Cardiac muscle cell (in vitro differentiated cells and primary cell): Measurements from ENCODE around the gene ELOVL5. TPM values are rescaled to one million over a fixed set of nuclear protein-coding genes. Genes with fewer than 3 reads are reported as not detected.
A peak's percentile ranks its signal among the peaks of the same experiment; 100 is the strongest.

Experiments used
- DNase-seq, 2 donors: peaks; one replicate each; pipeline versions ENCODE4 v3.0.0 to v3.0.0-alpha.2; 2010 to 2017; ENCODE audit warnings: low read depth in 1 of 2, low spot score in 1 of 2
- H3K27ac ChIP-seq: fragments of 200-600 bp; sonication (generic); 2 replicates; pipeline ENCODE4 v1.5.1; 2016
- H3K27me3 ChIP-seq: fragments of 200-600 bp; sonication (generic); 2 replicates; pipeline ENCODE4 v1.6.0; 2016; ENCODE audit warnings: control low read depth
- H3K36me3 ChIP-seq: fragments of 200-600 bp; sonication (generic); 2 replicates; pipeline ENCODE4 v1.5.1; 2016; ENCODE audit warnings: control low read depth
- H3K4me1 ChIP-seq: fragments of 200-600 bp; sonication (generic); 2 replicates; pipeline ENCODE4 v1.8.1; 2017; ENCODE audit warnings: low read depth, mild to moderate bottlenecking, mixed run types
- H3K4me3 ChIP-seq: fragments of 200-600 bp; sonication (generic); 2 replicates; pipeline ENCODE4 v1.5.1; 2016; ENCODE audit warnings: mild to moderate bottlenecking
- H3K9me3 ChIP-seq: fragments of 200-600 bp; sonication (generic); 2 replicates; pipeline ENCODE4 v1.5.1; 2017; ENCODE audit warnings: low read depth, mild to moderate bottlenecking, control low read depth
- polyA plus RNA-seq: library from polyadenylated mRNA; unstranded; fragments of >200 nt; fragmentation: Nextera tagmentation; extraction: Ambion mirVana; gene quantifications from 2 replicates; pipeline ENCODE4 v1.2.1, GENCODE V29; 2016
- total RNA-seq: library from RNA; depleted of rRNA; stranded (reverse); fragments of >200 nt; gene quantifications from 2 replicates; pipeline ENCODE4 v1.2.3, GENCODE V29; 2016
- TF ChIP-seq, protein P1 (sequence below): IDR thresholded peaks from 2 replicates; pipeline ENCODE4 v1.5.1; 2012; ENCODE audit warnings: low read depth, mild to moderate bottlenecking, low read length

Gene ELOVL5
- total and polyA plus RNA-seq, 2 experiments from 2014 or later, result 39.4 to 54.1 TPM

DNA sequence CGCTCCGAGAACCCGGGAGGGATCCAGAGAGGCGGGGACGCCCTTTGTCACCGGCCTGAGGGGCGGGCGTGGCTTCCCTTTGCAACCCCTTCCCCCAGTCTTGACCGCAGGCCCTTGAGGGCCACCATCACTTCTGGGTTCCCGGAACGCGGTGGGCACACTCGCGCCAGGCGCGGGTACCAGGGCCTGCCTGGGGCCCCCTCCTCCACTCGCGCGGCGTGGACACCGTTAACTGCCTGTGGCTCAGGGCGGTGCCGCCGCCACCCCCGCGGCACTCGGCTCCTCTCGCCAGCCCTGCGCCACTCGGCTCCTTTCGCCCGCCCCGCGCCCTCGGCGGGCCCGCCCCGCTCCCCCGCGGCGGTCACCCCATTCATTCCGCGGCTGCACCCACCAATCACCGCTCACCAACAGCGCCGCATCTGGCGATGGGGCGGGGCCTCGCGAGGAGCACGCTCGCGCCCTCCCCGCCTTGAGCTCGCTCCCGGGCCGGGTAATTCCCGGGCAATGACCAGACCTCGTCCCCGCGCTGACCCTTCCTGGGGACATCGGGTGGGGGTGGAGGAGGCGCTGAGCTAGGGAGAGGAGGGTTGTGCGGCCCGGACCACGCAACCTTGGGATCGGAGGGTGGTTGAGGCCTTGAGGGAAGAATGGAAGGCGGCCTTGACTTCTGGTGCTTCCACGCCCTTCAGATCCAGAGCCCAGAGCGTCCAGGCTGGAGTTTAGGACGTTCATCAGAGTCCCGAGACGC is 10.5 kb upstream of the ELOVL5 start:
- Histone ChIP-seq H3K4me3 (peak overlapping the region; percentile 32), H3K27me3 (no peaks in the 10 kb centered on the region), H3K4me1 (peaks cover 18% of the 10 kb centered on the region), H3K27ac (peak overlapping the region; percentile 82), H3K9me3 (no peaks in the 10 kb centered on the region), H3K36me3 (no peaks in the 10 kb centered on the region)
- DNase-seq, result peak; percentile 96 to 99
- TF ChIP-seq, protein P1, sequence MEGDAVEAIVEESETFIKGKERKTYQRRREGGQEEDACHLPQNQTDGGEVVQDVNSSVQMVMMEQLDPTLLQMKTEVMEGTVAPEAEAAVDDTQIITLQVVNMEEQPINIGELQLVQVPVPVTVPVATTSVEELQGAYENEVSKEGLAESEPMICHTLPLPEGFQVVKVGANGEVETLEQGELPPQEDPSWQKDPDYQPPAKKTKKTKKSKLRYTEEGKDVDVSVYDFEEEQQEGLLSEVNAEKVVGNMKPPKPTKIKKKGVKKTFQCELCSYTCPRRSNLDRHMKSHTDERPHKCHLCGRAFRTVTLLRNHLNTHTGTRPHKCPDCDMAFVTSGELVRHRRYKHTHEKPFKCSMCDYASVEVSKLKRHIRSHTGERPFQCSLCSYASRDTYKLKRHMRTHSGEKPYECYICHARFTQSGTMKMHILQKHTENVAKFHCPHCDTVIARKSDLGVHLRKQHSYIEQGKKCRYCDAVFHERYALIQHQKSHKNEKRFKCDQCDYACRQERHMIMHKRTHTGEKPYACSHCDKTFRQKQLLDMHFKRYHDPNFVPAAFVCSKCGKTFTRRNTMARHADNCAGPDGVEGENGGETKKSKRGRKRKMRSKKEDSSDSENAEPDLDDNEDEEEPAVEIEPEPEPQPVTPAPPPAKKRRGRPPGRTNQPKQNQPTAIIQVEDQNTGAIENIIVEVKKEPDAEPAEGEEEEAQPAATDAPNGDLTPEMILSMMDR, result no peak

DNA sequence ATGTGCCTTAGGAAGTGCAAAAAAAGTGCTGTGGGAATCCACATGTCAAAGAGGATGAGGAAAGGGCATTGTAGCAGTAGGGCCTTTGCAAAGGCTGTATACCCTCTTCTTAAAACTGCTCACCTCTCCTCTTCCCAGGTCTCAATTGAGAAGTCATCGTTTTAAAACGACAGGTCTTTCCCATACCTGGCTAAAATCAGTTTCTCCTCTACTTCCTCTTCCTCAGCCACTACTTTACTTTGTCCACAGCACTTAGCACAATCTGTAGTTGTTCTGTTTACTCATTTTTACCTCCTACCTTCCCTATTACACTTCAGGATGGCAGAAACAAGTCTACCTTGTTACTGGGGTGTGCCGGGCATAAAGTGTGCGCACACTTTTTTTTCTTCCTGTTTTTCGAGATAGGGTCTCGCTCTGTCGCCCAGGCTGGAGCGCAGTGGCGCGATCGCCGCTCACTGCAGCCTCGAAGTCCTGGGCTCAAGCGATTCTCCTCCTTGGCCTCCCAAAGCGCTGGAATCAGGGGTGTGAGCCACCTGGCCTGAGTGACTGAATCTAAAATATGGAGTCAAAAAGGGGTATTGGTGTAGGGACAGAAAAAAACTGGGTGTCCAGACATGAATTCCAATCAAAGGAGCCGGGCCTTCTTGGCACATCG is 9.8 kb upstream of the ELOVL5 start:
- peak overlapping the region; percentile 82 for H3K27ac ChIP-seq
- H3K4me1 ChIP-seq, result peaks cover 18% of the 10 kb centered on the region
- peak overlapping the region; percentile 32 for H3K4me3 ChIP-seq
- peak in 1 of 2 donors; percentile 12 for DNase-seq
- no peaks in the 10 kb centered on the region for H3K9me3 ChIP-seq
- H3K36me3 ChIP-seq, result no peaks in the 10 kb centered on the region
- H3K27me3 ChIP-seq, result no peaks in the 10 kb centered on the region
- TF ChIP-seq, protein P1, result no peak

DNA sequence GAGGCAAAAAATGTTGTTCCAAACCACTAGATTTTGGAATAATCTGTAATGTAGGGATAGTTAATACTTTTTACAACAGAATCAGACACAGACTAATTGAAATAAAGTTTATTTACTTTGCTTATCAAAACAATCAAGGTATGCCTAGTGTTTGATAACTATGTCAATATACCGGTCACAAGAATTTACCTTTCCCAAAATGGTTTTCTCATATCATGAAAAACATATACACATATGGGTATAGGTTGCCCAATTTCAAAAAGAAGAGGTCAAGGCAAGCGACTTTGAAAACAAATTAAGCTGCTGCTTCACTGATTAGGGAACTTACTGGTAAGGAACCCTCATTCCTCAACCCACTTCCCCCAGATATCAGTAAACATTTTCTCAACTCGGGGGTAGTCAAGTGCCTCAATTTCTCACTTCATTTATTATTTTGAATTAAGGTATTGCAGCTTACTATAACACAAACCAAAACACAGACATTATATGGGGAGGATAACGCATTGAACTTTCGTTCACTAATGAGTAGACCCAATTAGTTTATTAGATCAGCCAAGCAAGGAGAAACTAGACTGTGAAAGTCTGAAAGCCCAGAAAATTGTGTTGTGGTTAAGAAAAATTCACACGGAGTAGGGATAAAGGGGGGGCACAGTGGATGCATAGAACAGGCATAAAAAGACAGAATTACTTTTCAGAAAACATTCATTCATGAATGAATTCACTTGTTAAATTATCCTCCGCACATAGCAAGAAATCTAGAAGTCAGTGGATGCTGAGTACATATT is 9.0 kb upstream of the ELOVL5 start:
- DNase-seq, result no peak
- TF ChIP-seq, protein P1, result no peak
- no peaks in the 10 kb centered on the region for H3K9me3 ChIP-seq
- no peaks in the 10 kb centered on the region for H3K27me3 ChIP-seq
- no peak overlapping the region for H3K27ac ChIP-seq
- H3K4me3 ChIP-seq, result no peak overlapping the region
- H3K4me1 ChIP-seq, result peaks cover 18% of the 10 kb centered on the region
- no peaks in the 10 kb centered on the region for H3K36me3 ChIP-seq

DNA sequence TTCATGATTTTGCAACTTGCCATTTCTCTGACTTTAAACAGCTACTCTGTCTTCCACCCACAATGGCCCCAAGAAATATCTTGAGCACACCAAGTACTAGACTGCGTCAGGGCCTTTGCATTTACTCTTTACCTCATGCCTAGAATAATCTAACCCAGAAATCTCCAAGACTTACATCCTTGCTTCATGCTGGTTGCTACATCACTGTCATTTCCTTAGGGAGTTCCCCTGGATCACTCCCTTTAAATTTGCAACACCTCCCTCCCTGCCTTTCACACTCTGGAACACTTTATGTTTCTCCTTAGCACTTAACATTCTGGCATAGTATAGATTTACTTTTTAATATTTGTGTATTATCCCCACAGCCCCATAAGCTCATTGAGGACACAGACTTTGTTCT is 4.9 kb upstream of the ELOVL5 start:
- Histone ChIP-seq H3K27ac (no peak overlapping the region), H3K4me3 (no peak overlapping the region), H3K4me1 (peaks cover 6% of the 10 kb centered on the region), H3K9me3 (no peaks in the 10 kb centered on the region), H3K27me3 (no peaks in the 10 kb centered on the region), H3K36me3 (no peaks in the 10 kb centered on the region)
- TF ChIP-seq, protein P1, result no peak
- DNase-seq, result peak in 1 of 2 donors; percentile 35

DNA sequence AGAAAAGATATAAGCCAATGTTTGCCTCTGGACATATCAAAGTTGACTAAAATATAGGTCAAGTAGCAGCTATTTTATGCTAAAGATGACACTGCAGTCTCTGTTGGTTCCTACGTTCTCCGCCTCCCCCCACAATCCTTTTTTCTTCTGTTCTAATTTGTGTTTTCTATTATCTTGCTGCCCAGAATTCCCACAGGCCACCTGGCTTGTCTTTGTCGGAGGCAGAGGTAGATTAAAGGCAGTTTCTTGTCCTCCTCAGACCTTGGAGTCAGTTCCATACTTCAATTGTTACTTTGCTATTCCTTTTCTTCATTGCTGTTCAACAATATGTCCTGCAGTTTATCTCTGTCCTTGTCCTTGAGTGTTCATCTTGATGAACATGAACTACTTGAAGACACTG is 3.6 kb upstream of the ELOVL5 start:
- no peak overlapping the region for H3K27ac ChIP-seq
- no peaks in the 10 kb centered on the region for H3K36me3 ChIP-seq
- TF ChIP-seq, protein P1, result no peak
- no peaks in the 10 kb centered on the region for H3K4me1 ChIP-seq
- H3K9me3 ChIP-seq, result no peaks in the 10 kb centered on the region
- DNase-seq, result no peak
- no peaks in the 10 kb centered on the region for H3K27me3 ChIP-seq
- no peak overlapping the region for H3K4me3 ChIP-seq
